Effector memory CD4-positive, alpha-beta T cell (primary cell): ENCODE results near the gene CCDC197.

Source experiments
- DNase-seq, 3 donors: peaks; one replicate each; pipeline ENCODE4 v3.0.0-alpha.2; 2020
- H3K27ac ChIP-seq: 2 replicates; pipeline ENCODE4 v1.7.0; 2013; ENCODE audit warnings: mild to moderate bottlenecking, low read length, moderate library complexity; ENCODE audit not compliant: insufficient read depth, poor library complexity, severe bottlenecking
- H3K27me3 ChIP-seq: replicated peaks from 2 replicates; pipeline ENCODE4 v1.7.0; 2013; ENCODE audit warnings: mild to moderate bottlenecking, low read length; ENCODE audit not compliant: insufficient read depth, control insufficient read depth, poor library complexity, severe bottlenecking
- H3K36me3 ChIP-seq: 2 replicates; pipeline ENCODE4 v1.7.0; 2013; ENCODE audit warnings: mild to moderate bottlenecking, low read length, moderate library complexity; ENCODE audit not compliant: control insufficient read depth, insufficient read depth
- H3K4me1 ChIP-seq: 2 replicates; pipeline ENCODE4 v1.7.0; 2013; ENCODE audit warnings: low read length, mild to moderate bottlenecking; ENCODE audit not compliant: control insufficient read depth, insufficient read depth, poor library complexity, severe bottlenecking
- H3K4me3 ChIP-seq: 2 replicates; pipeline ENCODE4 v1.7.0; 2013; ENCODE audit warnings: low read length, low read depth, mild to moderate bottlenecking; ENCODE audit not compliant: insufficient read depth, poor library complexity, severe bottlenecking
- H3K9me3 ChIP-seq: 2 replicates; pipeline ENCODE4 v1.7.0; 2013; ENCODE audit warnings: mild to moderate bottlenecking, low read length, moderate library complexity; ENCODE audit not compliant: control insufficient read depth

CCDC197 gene

DNA sequence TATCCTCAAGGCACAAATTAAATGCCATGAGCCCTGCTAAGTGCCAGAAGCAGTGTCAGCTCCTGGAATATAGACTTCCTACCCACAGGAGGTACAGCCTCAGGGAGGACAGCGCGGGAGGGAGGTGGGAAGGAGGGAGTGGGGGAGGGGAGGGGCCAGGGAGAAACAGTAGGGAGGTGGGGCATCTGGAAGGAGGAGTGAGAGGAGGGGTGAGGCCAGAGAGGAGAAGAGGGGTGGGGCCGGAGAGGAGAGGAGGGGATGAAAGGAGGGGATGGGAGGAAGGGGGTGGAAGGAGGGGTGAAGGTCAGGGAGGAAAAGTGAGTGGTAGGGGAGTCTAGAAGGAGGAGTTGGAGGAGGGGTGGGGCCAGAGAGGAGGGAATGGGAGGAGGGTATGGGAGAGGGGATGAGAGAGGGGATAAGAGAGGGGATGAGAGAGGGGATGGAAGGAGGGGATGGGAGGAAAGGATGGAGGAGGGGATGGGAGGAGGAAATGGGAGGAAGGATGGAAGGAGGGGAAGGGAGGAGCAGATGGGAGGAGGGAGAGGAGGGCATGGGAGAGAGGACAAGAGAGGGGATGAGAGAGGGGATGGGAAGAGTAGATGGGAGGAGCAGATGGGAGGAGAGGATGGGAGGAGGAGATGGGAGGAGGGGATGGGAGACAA is 9.2 kb upstream of the CCDC197 start:
- Histone ChIP-seq H3K4me3 (no peak overlapping the region), H3K36me3 (no peaks in the 10 kb centered on the region), H3K4me1 (no peaks in the 10 kb centered on the region), H3K9me3 (no peaks in the 10 kb centered on the region), H3K27me3 (no peaks in the 10 kb centered on the region), H3K27ac (no peak overlapping the region)
- DNase-seq = no peak

GRCh38 chr14:93989939-93990338 is 7.2 kb upstream of the CCDC197 start:
- Histone ChIP-seq H3K4me1 (no peaks in the 10 kb centered on the region), H3K36me3 (no peaks in the 10 kb centered on the region), H3K27ac (no peak overlapping the region), H3K9me3 (no peaks in the 10 kb centered on the region), H3K4me3 (no peak overlapping the region), H3K27me3 (no peaks in the 10 kb centered on the region)
- DNase-seq = no peak

- Histone ChIP-seq H3K27me3 (no peaks in the 10 kb centered on the region), H3K4me3 (no peak overlapping the region), H3K36me3 (no peaks in the 10 kb centered on the region), H3K9me3 (no peaks in the 10 kb centered on the region), H3K4me1 (no peaks in the 10 kb centered on the region), H3K27ac (no peak overlapping the region)
- no peak for DNase-seq
Observed at GRCh38 chr14:93991212-93991611, 5.9 kb upstream of the CCDC197 start.

GRCh38 chr14:93991649-93992048 is 5.5 kb upstream of the CCDC197 start:
- Histone ChIP-seq H3K4me1 (no peaks in the 10 kb centered on the region), H3K9me3 (no peaks in the 10 kb centered on the region), H3K36me3 (no peaks in the 10 kb centered on the region), H3K4me3 (no peak overlapping the region), H3K27me3 (no peaks in the 10 kb centered on the region), H3K27ac (no peak overlapping the region)
- no peak for DNase-seq

- no peaks in the 10 kb centered on the region for H3K27me3 ChIP-seq
- no peaks in the 10 kb centered on the region for H3K4me1 ChIP-seq
- no peaks in the 10 kb centered on the region for H3K36me3 ChIP-seq
- no peak overlapping the region for H3K27ac ChIP-seq
- no peak for DNase-seq
- no peaks in the 10 kb centered on the region for H3K9me3 ChIP-seq
- H3K4me3 ChIP-seq = no peak overlapping the region
Observed at GRCh38 chr14:93993382-93993781, 3.7 kb upstream of the CCDC197 start.

- Histone ChIP-seq H3K27ac (no peak overlapping the region), H3K9me3 (no peaks in the 10 kb centered on the region), H3K36me3 (no peaks in the 10 kb centered on the region), H3K4me3 (no peak overlapping the region), H3K4me1 (no peaks in the 10 kb centered on the region), H3K27me3 (no peaks in the 10 kb centered on the region)
- DNase-seq = no peak
Observed at GRCh38 chr14:93994919-93995682, 2.0 kb upstream of the CCDC197 start.

GRCh38 chr14:93996130-93996695 is 888 bp upstream of the CCDC197 start:
- Histone ChIP-seq H3K4me1 (no peaks in the 10 kb centered on the region), H3K27ac (no peak overlapping the region), H3K4me3 (no peak overlapping the region), H3K9me3 (no peaks in the 10 kb centered on the region), H3K36me3 (no peaks in the 10 kb centered on the region), H3K27me3 (no peaks in the 10 kb centered on the region)
- DNase-seq = no peak

DNA sequence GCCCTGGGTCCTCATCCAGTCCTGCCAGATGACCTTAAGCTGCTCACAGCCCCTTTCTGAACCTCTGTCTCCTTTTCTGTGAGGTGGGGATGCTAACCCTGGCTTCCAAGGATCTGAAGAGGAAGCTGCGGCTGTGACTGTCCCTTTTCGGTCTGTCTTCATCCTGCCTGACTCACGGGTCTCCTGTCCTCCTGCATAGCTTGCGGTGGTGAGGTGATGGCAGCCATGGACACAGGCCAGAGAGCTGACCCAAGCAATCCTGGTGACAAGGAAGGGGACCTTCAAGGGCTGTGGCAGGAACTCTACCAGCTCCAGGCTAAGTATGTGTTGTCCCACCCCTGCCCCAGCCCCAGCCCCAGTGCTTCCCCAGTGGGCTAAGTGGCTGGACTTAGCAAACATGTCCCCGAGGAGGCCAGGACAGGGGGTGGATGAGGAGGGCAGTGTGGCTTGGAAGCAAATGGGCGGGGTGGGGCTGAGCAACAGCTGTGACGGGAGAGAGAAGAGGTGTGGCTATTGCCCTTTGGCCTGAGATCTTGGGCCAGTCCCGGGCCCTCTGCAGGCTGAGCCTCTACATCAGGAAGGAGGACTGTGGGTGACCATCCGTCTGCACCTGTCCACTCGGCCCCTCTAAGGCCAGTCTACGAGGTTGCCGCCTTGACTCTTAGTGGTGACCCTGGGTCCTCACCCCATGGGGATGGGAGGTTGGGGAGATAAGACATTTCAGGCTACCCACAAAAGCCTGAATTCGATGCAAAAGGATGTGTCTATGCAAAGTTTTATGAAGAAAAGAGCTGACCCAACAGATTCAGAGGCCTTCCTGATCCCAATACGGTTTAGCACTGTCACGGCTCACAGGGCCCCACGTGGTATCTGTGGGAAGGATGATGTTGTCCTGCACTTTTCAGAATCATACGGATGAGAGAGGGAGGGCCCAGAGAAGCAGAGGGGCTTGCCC is 1.1 kb downstream of the CCDC197 start:
- Histone ChIP-seq H3K4me3 (no peak overlapping the region), H3K9me3 (no peaks in the 10 kb centered on the region), H3K4me1 (no peaks in the 10 kb centered on the region), H3K27ac (no peak overlapping the region), H3K36me3 (no peaks in the 10 kb centered on the region), H3K27me3 (no peaks in the 10 kb centered on the region)
- no peak for DNase-seq

GRCh38 chr14:93998871-93999403 is 1.8 kb downstream of the CCDC197 start:
- DNase-seq = no peak
- Histone ChIP-seq H3K27me3 (no peaks in the 10 kb centered on the region), H3K4me3 (no peak overlapping the region)

More at GRCh38 chr14:93998871-93999403, 1.8 kb downstream of the CCDC197 start:
- Histone ChIP-seq H3K27ac (no peak overlapping the region), H3K9me3 (no peaks in the 10 kb centered on the region), H3K36me3 (no peaks in the 10 kb centered on the region), H3K4me1 (no peaks in the 10 kb centered on the region)
